H1 (cell line): ENCODE data around the gene RRP12. TPM values are rescaled to one million over a fixed set of nuclear protein-coding genes. Genes with fewer than 3 reads are reported as not detected.

Experiments
- CTCF ChIA-PET: fragments of 300-600 bp; sonication (Branson Sonifier 250); formaldehyde crosslinking; loops from one replicate; lab custom pipeline; 2021; ENCODE audit not compliant: partially characterized antibody; lab: Charles Lee
- POLR2A ChIA-PET: fragments of 300-600 bp; sonication (Branson Sonifier 250); formaldehyde crosslinking; loops from one replicate; lab custom pipeline; 2021; ENCODE audit warnings: inconsistent platforms; ENCODE audit not compliant: partially characterized antibody; lab: Charles Lee
- DNase-seq, 2 experiments: peaks; one replicate each; pipeline versions ENCODE4 v3.0.0 to v3.0.0-alpha.2; 2010 to 2022; ENCODE audit warnings: low spot score in 2 of 2, low read depth in 1 of 2, mixed read lengths in 1 of 2
- FAIRE-seq: peaks from 2 replicates; lab custom pipeline; 2011; peaks lifted over from hg19 to GRCh38; lab: Jason Lieb, UNC
- H2AFZ ChIP-seq: 2 replicates; pipeline ENCODE4 v1.8.1; 2012; ENCODE audit warnings: low read length, inconsistent platforms
- H2AK5ac ChIP-seq: 2 replicates; pipeline ENCODE4 v1.6.1; 2013; ENCODE audit warnings: low read depth, low read length
- H2BK120ac ChIP-seq: replicated peaks from 2 replicates; pipeline ENCODE3; 2013; ENCODE audit warnings: low read depth, low read length, inconsistent platforms
- H2BK12ac ChIP-seq: 2 replicates; pipeline ENCODE4 v1.6.1; 2013; ENCODE audit warnings: low read depth, low read length
- H2BK15ac ChIP-seq: 2 replicates; pipeline ENCODE4 v1.6.1; 2013; ENCODE audit warnings: low read length
- H2BK20ac ChIP-seq: 2 replicates; pipeline ENCODE4 v1.6.1; 2013; ENCODE audit warnings: low read length
- H2BK5ac ChIP-seq: 2 replicates; pipeline ENCODE4 v1.6.1; 2013; ENCODE audit warnings: low read depth, low read length
- H3K14ac ChIP-seq: 2 replicates; pipeline ENCODE4 v1.6.1; 2013; ENCODE audit warnings: inconsistent platforms; ENCODE audit not compliant: insufficient read length
- H3K18ac ChIP-seq: 2 replicates; pipeline ENCODE4 v1.6.1; 2013; ENCODE audit warnings: low read length; ENCODE audit errors: extremely low read depth
- H3K23ac ChIP-seq: 2 replicates; pipeline ENCODE4 v1.6.1; 2013; ENCODE audit warnings: inconsistent platforms; ENCODE audit not compliant: insufficient read length
- H3K23me2 ChIP-seq: 2 replicates; pipeline ENCODE4 v1.6.1; 2013; ENCODE audit warnings: low read depth, low read length
- H3K27ac ChIP-seq: 2 replicates; pipeline ENCODE4 v1.6.1; 2011; ENCODE audit warnings: low read depth, low read length, inconsistent platforms
- H3K27me3 ChIP-seq, 4 experiments: replicated peaks in 1 of 4; 1 replicate in 1 of 4; 2 replicates in 3 of 4; pipeline versions ENCODE4 v1.6.1 to v1.8.1; 2011 to 2013; ENCODE audit warnings: low read length in 3 of 4, mild to moderate bottlenecking in 3 of 4, inconsistent platforms in 2 of 4, mixed read lengths in 2 of 4, moderate library complexity in 1 of 4; ENCODE audit not compliant: control insufficient read depth in 3 of 4, insufficient read depth in 3 of 4; ENCODE audit errors: extremely low read depth in 1 of 4
- H3K36me3 ChIP-seq, 4 experiments: 2 replicates each; pipeline versions ENCODE4 v1.6.1 to v1.8.1; 2011 to 2013; ENCODE audit warnings: mild to moderate bottlenecking in 4 of 4, low read length in 3 of 4, moderate library complexity in 2 of 4, control low read depth in 1 of 4, inconsistent platforms in 1 of 4; ENCODE audit not compliant: insufficient read depth in 4 of 4, control insufficient read depth in 2 of 4
- H3K4ac ChIP-seq: replicated peaks from 2 replicates; pipeline ENCODE3; 2013; ENCODE audit warnings: low read length, low read depth, mixed read lengths, inconsistent platforms; ENCODE audit not compliant: insufficient read length
- H3K4me1 ChIP-seq, 4 experiments: replicated peaks in 1 of 4; 1 replicate in 1 of 4; 2 replicates in 3 of 4; pipeline versions ENCODE4 v1.6.1 to v1.8.1; 2011 to 2013; ENCODE audit warnings: low read length in 3 of 4, inconsistent platforms in 2 of 4, mixed read lengths in 1 of 4; ENCODE audit not compliant: insufficient read depth in 4 of 4, control insufficient read depth in 3 of 4
- H3K4me2 ChIP-seq, 2 experiments: 2 replicates each; pipeline versions ENCODE4 v1.6.1 to v1.8.1; 2011 to 2013; ENCODE audit warnings: low read depth in 2 of 2, low read length in 2 of 2, control low read depth in 1 of 2, inconsistent platforms in 1 of 2, mild to moderate bottlenecking in 1 of 2; ENCODE audit not compliant: insufficient read depth in 1 of 2
- H3K4me3 ChIP-seq, 4 experiments: fragments of 200-600, 300-600 bp in 1 of 4; sonication (generic), shearing (Covaris generic), sonication (Bioruptor Twin) in 1 of 4; 2 replicates each; pipeline versions ENCODE4 v1.5.1 to v1.8.1; 2011 to 2016; ENCODE audit warnings: low read length in 4 of 4, low read depth in 3 of 4, control low read depth in 2 of 4, inconsistent platforms in 2 of 4, mild to moderate bottlenecking in 2 of 4, mixed read lengths in 1 of 4, moderate library complexity in 1 of 4; ENCODE audit not compliant: insufficient read depth in 2 of 4; ENCODE audit errors: extremely low read depth in 1 of 4
- H3K56ac ChIP-seq: replicated peaks from 2 replicates; pipeline ENCODE3; 2013; ENCODE audit warnings: low read depth, mild to moderate bottlenecking, mixed read lengths, low read length, inconsistent platforms; ENCODE audit not compliant: insufficient read length
- H3K79me1 ChIP-seq: 2 replicates; pipeline ENCODE4 v1.6.1; 2013; ENCODE audit warnings: low read depth, low read length, control low read depth
- H3K79me2 ChIP-seq, 2 experiments: 2 replicates each; pipeline versions ENCODE4 v1.6.1 to v1.8.1; 2012 to 2013; ENCODE audit warnings: low read length in 2 of 2, mild to moderate bottlenecking in 2 of 2, inconsistent platforms in 1 of 2; ENCODE audit not compliant: insufficient read depth in 2 of 2, control insufficient read depth in 1 of 2
- H3K9ac ChIP-seq, 4 experiments: replicated peaks in 1 of 4; 1 replicate in 1 of 4; 2 replicates in 3 of 4; pipeline versions ENCODE4 v1.6.1 to v1.8.1; 2011 to 2013; ENCODE audit warnings: low read depth in 3 of 4, low read length in 3 of 4, control low read depth in 2 of 4, mild to moderate bottlenecking in 2 of 4, moderate library complexity in 2 of 4, inconsistent platforms in 1 of 4; ENCODE audit errors: extremely low read depth in 1 of 4
- H3K9me3 ChIP-seq, 2 experiments: 2 replicates each; pipeline versions ENCODE4 v1.6.1 to v1.8.1; 2012 to 2013; ENCODE audit warnings: mild to moderate bottlenecking in 2 of 2, moderate library complexity in 2 of 2, control low read depth in 1 of 2, inconsistent platforms in 1 of 2, low read depth in 1 of 2, low read length in 1 of 2, mixed read lengths in 1 of 2; ENCODE audit not compliant: insufficient read depth in 2 of 2
- H4K20me1 ChIP-seq, 2 experiments: replicated peaks in 1 of 2; 2 replicates each; pipeline versions ENCODE3 to v1.8.1; 2011 to 2013; ENCODE audit warnings: inconsistent platforms in 2 of 2, low read length in 2 of 2, mild to moderate bottlenecking in 1 of 2; ENCODE audit not compliant: insufficient read depth in 2 of 2, control insufficient read depth in 1 of 2
- H4K5ac ChIP-seq: 2 replicates; pipeline ENCODE4 v1.6.1; 2013; ENCODE audit warnings: low read length, low read depth, mixed read lengths, inconsistent platforms; ENCODE audit not compliant: insufficient read length
- H4K8ac ChIP-seq: 2 replicates; pipeline ENCODE4 v1.8.0; 2013; ENCODE audit warnings: mild to moderate bottlenecking, moderate library complexity, low read length, inconsistent platforms; ENCODE audit not compliant: insufficient read depth; ENCODE audit errors: extremely low read depth
- H4K91ac ChIP-seq: replicated peaks from 2 replicates; pipeline ENCODE3; 2013; ENCODE audit warnings: low read length, mixed read lengths, inconsistent platforms; ENCODE audit not compliant: insufficient read length
- BCL11A ChIP-seq, 2 experiments: IDR thresholded peaks; one replicate each; pipeline ENCODE4 v1.6.1; 2011; ENCODE audit warnings: low read depth in 2 of 2, low read length in 2 of 2, mild to moderate bottlenecking in 2 of 2
- JUN ChIP-seq: IDR thresholded peaks from 2 replicates; pipeline ENCODE4 v1.6.1; 2011; ENCODE audit warnings: low read depth, mild to moderate bottlenecking, improper control_type of control experiment, low read length
- MAFK ChIP-seq: IDR thresholded peaks from 2 replicates; pipeline ENCODE4 v1.6.1; 2012; ENCODE audit warnings: low read depth, mild to moderate bottlenecking, improper control_type of control experiment, low read length
- MAX ChIP-seq: IDR thresholded peaks from 2 replicates; pipeline ENCODE4 v1.6.1; 2012; ENCODE audit warnings: inconsistent platforms
- PHF8 ChIP-seq: fragments of 200-600 bp; sonication (generic); conservative IDR thresholded peaks from 2 replicates; pipeline ENCODE4 v1.7.1; 2012; ENCODE audit warnings: low read depth, mild to moderate bottlenecking, inconsistent platforms, low read length, moderate library complexity
- POLR2A ChIP-seq, 2 experiments: IDR thresholded peaks; 1 replicate in 1 of 2; 2 replicates in 1 of 2; pipeline ENCODE4 v1.6.1; 2011; ENCODE audit warnings: low read depth in 2 of 2, low read length in 2 of 2, mild to moderate bottlenecking in 2 of 2; ENCODE audit errors: control extremely low read depth in 1 of 2
- RBBP5 ChIP-seq: IDR thresholded peaks from 2 replicates; pipeline ENCODE4 v1.7.1; 2012; ENCODE audit warnings: low read depth, mild to moderate bottlenecking, inconsistent platforms, low read length, moderate library complexity, borderline replicate concordance
- RFX5 ChIP-seq: IDR thresholded peaks from 2 replicates; pipeline ENCODE4 v1.6.1; 2011; ENCODE audit warnings: low read depth, low read length, improper control_type of control experiment, borderline replicate concordance
- SAP30 ChIP-seq: fragments of 300-600 bp; sonication (generic); IDR thresholded peaks from 2 replicates; pipeline ENCODE4 v1.7.1; 2012; ENCODE audit warnings: low read length, moderate library complexity, mild to moderate bottlenecking, inconsistent platforms; ENCODE audit not compliant: insufficient read depth, insufficient replicate concordance
- SP4 ChIP-seq: IDR thresholded peaks from 2 replicates; pipeline ENCODE4 v1.6.1; 2012; ENCODE audit warnings: low read length, inconsistent platforms
- SRF ChIP-seq: IDR thresholded peaks from 2 replicates; pipeline ENCODE4 v1.6.1; 2011; ENCODE audit warnings: mild to moderate bottlenecking, low read depth, low read length, moderate library complexity
- TAF1 ChIP-seq: IDR thresholded peaks from 2 replicates; pipeline ENCODE4 v1.6.1; 2011; ENCODE audit warnings: mild to moderate bottlenecking, low read depth, low read length
- TBP ChIP-seq: IDR thresholded peaks from 2 replicates; pipeline ENCODE4 v1.6.1; 2011; ENCODE audit warnings: low read depth, low read length, improper control_type of control experiment
- WGBS, 2 experiments: shearing (Covaris generic) in 1 of 2; methylation state at CpG; one replicate each; pipeline versions ENCODE4 v1.1.6 to v1.1.7; 2013 to 2015; ENCODE audit warnings: low lambda C conversion rate in 2 of 2, mixed read lengths in 2 of 2, inconsistent platforms in 1 of 2, low coverage in 1 of 2, missing lambda C conversion rate in 1 of 2; ENCODE audit not compliant: insufficient replicate concordance in 2 of 2, insufficient coverage in 1 of 2, insufficient read length in 1 of 2; ENCODE audit errors: extremely low coverage in 1 of 2, missing lambda C conversion rate in 1 of 2; 5-methylcytosine and 5-hydroxymethylcytosine counted together
- polyA plus RNA-seq, 7 experiments: library from polyadenylated mRNA; depleted of rRNA in 3 of 7; stranded (reverse) in 5 of 7; unstranded in 2 of 7; fragments of >200 nt in 5 of 7; fragments of 200-250 nt in 2 of 7; gene quantifications; 1 replicate in 5 of 7; 2 replicates in 1 of 7; 4 replicates in 1 of 7; pipeline versions ENCODE4 v1.2.1 to v1.2.3, GENCODE V29; 2011 to 2013; ENCODE audit warnings: missing spikeins in 2 of 7, mixed read lengths in 2 of 7
- total RNA-seq: library from RNA; stranded (reverse); fragmentation: NEBNext Ultra II Directional; extraction: Animal tissue kit (Norgen Biotek cat#: 25700); gene quantifications from 2 replicates; pipeline ENCODE4 v1.2.1, GENCODE V29; 2021
- TF ChIP-seq, protein P1 (sequence below): IDR thresholded peaks from 2 replicates; pipeline ENCODE4 v1.6.1; 2011; ENCODE audit warnings: low read depth, mild to moderate bottlenecking, low read length; ENCODE audit not compliant: insufficient read depth

The RRP12 gene
- total and polyA plus RNA-seq, 2 of the 8 experiments (the other 6 are each of a cell fraction or from before 2014, with no cell fraction given), result 21.0 to 65.8 TPM

DNA sequence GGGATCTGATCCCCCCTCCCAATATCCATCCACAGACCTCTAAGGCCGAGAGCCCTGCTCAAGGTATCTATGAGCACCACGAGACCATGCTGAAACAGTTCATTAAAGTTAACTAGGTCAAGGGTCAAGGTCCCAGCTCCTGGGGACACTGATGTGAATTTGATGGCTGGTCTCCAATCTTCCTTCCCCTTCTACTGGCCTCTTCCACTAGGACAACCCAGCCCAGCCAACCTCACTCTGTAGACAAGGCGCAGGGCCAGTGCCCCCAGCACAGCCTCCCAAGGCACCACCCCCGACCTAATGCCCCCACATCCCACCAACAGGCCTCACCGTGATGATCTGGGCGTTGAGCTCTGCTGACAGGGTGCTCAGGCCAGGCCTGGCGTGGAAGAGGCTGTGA is 15.6 kb downstream of the RRP12 start:
- Histone ChIP-seq H3K27me3 (no peaks in the 10 kb centered on the region), H3K79me2 (no peaks in the 10 kb centered on the region), H3K4ac (no peak overlapping the region), H2BK20ac (no peak overlapping the region), H2BK5ac (no peak overlapping the region), H3K36me3 (peaks cover 9 to 56% (median 37%) of the 10 kb centered on the region in 4 experiments; a peak in 6 of 8 replicates), H3K4me2 (no peak overlapping the region), H2BK120ac (no peak overlapping the region), H2BK15ac (no peak overlapping the region), H4K20me1 (peaks cover 0 to 3% of the 10 kb centered on the region in 2 experiments), H3K9ac (no peak overlapping the region), H3K9me3 (no peaks in the 10 kb centered on the region), H3K23me2 (no peaks in the 10 kb centered on the region), H2AK5ac (no peak overlapping the region), H2AFZ (no peak overlapping the region), H3K14ac (no peak overlapping the region), H2BK12ac (no peak overlapping the region), H3K4me1 (no peaks in the 10 kb centered on the region), H4K8ac (no peak overlapping the region), H3K27ac (no peak overlapping the region), H3K79me1 (no peaks in the 10 kb centered on the region), H3K23ac (no peak overlapping the region), H3K18ac (no peak overlapping the region), H3K4me3 (no peak overlapping the region), H4K91ac (no peak overlapping the region), H3K56ac (no peak overlapping the region), H4K5ac (no peak overlapping the region)
- DNase-seq (no peak), FAIRE-seq (no peak)
- 95% methylated on average over 7 of the region's 7 CpGs; no CpG with 5 or more reads in 1 of the 2 experiments for WGBS, 2 experiments
- ChIA-PET CTCF (interaction anchor here (0.7 kb wide), 1 partner anchor 315 kb away, joined by 4 read pairs; no protein-coding TSS in a partner anchor), POLR2A (interaction anchor here (1.3 kb wide), 1 partner anchor 11 kb away, joined by 3 read pairs; no protein-coding TSS in a partner anchor)
- TF ChIP-seq POLR2A (IDR thresholded peaks at IDR 0.05; ENCODE audit: control extremely low read depth in 1 of 2, low read depth in 2 of 2, low read length in 2 of 2) (no peak), JUN (no peak), SAP30 (no peak), TAF1 (no peak), PHF8 (no peak), TBP (no peak), SP4 (no peak), RBBP5 (no peak), SRF (no peak), MAFK (no peak), RFX5 (no peak), BCL11A (IDR thresholded peaks at IDR 0.05; ENCODE audit: low read depth in 2 of 2, low read length in 2 of 2) (no peak), MAX (no peak)
- TF ChIP-seq, protein P1, sequence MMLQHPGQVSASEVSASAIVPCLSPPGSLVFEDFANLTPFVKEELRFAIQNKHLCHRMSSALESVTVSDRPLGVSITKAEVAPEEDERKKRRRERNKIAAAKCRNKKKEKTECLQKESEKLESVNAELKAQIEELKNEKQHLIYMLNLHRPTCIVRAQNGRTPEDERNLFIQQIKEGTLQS, result no peak
